Myocyte (in vitro differentiated cells): Measurements from ENCODE around the gene ALOX5AP. TPM values are rescaled to one million over a fixed set of nuclear protein-coding genes. Genes with fewer than 3 reads are reported as not detected.

Experiments used
- DNase-seq: peaks from one replicate; pipeline ENCODE4 v3.0.0-alpha.2; 2012; ENCODE audit warnings: low read depth
- polyA plus RNA-seq: library from polyadenylated mRNA; unstranded; fragments of >200 nt; gene quantifications from one replicate; pipeline ENCODE4 v1.2.1, GENCODE V29; 2012; ENCODE audit warnings: missing spikeins
- total RNA-seq: library from RNA; depleted of rRNA; stranded (reverse); fragments of >200 nt; gene quantifications from 2 replicates; pipeline ENCODE4 v1.2.3, GENCODE V29; 2014

Gene ALOX5AP
- total RNA-seq = not detected in 2 replicates
- polyA plus RNA-seq = 1.3 TPM

- no peak for DNase-seq
These were observed at the start of gene ALOX5AP for GRCh38 chr13:30735025-30735871. ALOX5AP (plus strand) TSS chr13:30735543; CDS start chr13:30735606, 63 bp downstream.

DNA sequence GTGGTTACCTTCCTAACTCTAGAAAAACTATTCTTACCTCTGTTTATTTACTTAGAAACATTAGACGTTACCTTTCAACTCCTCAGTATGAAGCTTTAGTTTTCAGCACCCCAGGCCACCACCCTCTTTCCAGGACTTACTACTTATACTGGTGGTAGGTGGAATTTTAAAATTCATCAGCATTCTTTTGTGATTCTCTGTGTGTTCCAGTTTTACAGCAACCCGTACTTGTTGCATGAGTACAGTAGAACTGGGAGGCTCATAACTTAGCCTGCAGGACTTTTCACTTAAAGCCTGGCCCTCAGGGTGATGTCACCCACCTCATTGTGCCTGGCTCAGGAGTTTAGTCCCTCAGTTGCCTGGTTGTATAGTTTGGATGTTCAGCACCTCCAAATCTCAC is 49.4 kb upstream of the ALOX5AP start:
- DNase-seq = no peak

GRCh38 chr13:30687601-30688000 is 47.7 kb upstream of the ALOX5AP start:
- DNase-seq = no peak

GRCh38 chr13:30689752-30690151 is 45.6 kb upstream of the ALOX5AP start:
- no peak for DNase-seq

GRCh38 chr13:30690282-30691188 is 44.8 kb upstream of the ALOX5AP start:
- peak; percentile 93 for DNase-seq

DNA sequence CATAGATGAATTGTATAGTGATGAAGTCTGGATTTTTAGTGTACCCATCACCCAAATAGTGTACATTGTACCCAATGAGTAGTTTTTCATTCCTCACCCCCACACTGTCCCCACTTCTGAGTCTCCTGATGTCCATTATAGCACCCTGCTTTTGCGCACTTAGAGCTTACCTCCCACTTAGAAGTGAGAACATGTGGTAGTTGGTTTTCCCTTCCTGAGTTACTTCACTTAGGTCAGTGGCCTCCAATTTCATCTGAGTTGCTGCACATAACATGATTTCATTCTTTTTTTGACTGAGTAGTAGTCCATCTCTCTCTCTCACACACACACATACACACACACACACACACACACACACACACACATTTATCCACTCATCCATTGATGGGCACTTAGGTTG is 43.2 kb upstream of the ALOX5AP start:
- DNase-seq = no peak

GRCh38 chr13:30696278-30697176 is 38.8 kb upstream of the ALOX5AP start:
- DNase-seq = peak; percentile 37

DNA sequence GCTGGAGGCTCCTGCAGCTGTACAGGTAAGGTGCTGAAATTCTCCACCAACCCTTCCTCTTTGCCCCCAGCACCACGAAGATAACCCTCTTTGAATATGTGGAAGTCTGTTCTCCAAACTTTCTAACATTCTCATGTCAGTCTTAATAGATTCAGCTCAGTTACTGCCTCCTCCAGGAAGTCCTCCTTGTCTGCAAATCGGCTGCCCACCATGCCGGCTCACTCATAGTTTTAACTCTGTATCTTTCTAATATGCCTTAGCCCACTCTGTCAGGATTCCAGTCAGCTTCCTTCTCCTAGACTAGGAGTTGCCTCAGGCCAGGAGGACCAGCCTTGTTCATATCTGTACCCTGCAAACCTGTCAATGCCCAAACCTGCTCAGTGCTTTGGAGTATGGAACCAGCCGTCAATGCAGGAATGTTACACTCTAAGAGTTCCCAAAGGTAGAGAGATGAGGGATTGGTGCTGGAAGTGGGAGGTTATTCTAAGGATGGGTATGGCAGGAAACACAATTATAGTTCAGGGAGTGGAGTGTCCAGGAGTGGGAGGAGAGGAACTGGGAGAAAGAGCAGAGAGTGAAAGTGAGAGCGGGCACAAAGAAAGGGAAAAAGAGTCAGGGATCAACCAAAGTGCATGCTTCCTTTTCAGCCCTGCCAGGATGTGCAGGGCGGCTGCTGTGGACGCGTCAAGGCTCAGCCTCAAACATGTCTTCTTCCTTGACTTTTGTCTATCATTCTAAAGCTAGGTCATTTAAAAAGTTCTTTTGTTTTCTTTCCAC is 38.0 kb upstream of the ALOX5AP start:
- DNase-seq = no peak

DNA sequence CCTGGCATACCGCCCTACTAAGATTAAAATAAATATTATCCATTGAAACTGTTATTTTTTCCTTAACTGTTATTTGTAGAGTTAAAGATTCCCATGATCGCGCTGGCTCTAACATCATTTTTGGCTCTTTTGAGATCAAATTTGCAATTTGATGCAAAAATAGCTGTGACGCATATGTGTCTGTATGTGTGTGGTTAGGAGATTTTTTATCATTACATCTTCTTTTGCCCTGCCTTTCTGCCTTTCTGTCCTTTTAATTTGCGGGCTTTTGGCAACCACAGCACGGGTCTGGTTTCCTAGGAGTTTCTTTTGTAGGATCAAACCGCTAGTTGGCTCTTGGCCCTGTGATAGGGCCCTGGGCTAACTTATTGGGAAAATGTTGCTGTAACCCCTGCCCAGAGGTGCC is 37.3 kb upstream of the ALOX5AP start:
- peak; percentile 62 for DNase-seq

GRCh38 chr13:30698488-30699005 is 36.8 kb upstream of the ALOX5AP start:
- no peak for DNase-seq

DNA sequence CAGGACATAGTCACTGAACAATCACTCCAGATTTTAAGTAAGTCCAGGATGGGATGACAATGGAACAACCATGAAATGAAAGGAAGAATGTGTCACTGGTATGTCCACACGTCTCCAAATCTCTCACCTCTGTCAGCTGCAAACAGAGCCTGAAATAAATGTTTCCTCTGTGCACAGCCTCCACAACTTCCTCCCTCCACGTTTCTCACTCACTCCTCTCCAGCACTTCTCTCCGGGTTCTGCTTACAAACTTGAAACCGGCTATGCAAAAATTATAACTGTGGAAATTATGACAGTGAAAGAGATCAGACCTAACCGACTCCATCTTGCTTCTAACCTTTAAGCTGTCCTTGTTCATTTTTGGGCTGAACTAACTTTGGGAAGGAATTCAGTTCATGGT is 35.0 kb upstream of the ALOX5AP start:
- DNase-seq = no peak

DNA sequence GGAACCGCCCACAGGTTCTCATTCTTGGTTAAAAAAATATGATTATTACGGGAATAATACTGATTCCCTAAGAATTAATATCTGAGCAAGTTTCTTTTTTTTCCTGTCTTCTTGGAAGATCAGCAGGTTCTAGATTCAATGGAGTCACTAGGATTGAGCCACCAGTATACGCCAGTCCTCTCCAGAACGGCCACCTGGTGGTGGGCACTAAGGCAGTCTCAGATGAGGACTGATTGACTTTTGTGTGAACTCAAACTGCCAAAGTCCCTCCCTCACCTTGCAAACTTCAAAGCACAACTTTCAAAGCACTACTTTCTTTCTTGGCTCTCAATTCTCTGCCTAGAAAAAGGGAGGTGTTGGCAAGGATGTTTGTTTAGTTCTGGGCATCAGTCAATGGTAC is 33.3 kb upstream of the ALOX5AP start:
- DNase-seq = no peak

DNA sequence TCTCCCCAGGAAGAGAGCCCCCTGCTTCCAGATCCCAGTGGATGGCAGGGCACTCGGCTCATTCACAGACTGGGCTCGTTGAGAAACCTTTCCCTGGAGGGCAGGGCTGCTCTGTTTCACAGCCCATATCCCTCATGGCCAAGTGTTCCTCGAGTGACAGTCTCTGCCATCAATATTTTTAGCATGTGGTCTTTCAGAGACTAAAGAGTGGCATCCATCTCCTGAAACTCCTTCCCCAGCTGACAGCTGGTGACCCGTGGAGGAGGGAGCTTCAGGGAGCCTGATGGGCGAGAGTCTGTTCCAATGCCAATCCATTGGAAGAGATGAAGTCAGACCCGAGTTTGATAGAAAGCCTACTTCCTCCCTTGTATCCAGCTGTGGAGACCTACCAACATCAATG is 30.7 kb upstream of the ALOX5AP start:
- DNase-seq = peak; percentile 82

DNA sequence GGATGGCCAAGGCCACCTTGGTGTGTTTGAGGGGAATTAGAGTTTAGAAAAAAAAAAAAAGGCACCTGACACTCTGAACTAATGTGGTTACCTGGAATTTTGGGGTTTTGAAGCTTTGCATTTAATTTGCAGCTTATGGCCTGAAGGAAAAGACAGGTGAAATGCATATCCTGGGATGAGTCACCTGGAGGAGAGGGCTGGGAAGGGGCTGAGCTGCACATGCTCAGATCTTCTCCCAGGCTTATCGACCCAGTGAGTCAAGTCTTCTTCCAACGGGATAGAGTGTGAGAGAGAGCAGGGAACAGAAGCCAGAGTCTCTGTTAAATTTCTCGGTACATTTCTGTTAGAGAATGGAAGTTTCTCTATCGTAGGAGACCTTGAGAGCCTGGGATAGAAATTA is 29.7 kb upstream of the ALOX5AP start:
- DNase-seq = no peak

GRCh38 chr13:30708541-30708940 is 26.8 kb upstream of the ALOX5AP start:
- no peak for DNase-seq

GRCh38 chr13:30710442-30710841 is 24.9 kb upstream of the ALOX5AP start:
- no peak for DNase-seq

DNA sequence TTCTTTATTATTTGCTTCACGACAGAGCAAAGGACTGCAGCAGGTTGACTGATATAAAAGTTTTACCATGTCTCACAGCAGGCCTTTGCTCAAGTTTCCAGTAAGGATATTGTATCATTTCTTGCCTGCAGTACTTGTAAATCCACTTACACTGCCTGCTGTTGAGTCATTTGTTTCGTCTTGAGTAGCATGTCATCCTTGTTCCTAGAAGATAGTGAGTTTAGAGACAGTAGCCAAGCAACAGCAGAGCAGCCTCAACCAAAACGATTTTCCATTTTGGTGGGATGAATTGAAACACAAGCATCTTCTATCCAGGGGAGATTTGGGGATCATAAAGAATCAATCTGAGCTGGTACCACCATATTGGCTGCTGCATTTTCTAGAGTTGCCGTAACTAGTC is 24.0 kb upstream of the ALOX5AP start:
- peak; percentile 30 for DNase-seq

DNA sequence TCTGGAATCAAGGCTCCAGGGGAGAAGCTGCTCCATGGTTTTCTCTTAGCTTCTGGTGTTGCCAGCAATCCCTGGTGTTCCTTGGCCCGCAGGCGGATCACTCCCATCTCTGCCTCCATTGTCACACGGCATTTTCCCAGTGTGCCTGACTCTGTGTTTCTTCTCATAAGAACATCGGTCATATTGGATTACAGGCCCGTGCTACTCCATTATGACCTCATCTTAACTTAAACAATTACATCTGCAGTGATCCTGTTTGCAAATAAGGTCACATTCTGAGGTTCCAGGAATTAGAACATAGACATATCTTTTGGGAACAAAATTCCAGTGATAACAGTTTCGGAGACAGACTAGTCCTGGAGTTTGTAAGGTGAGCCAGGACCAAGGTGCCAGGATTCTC is 23.5 kb upstream of the ALOX5AP start:
- DNase-seq = no peak

GRCh38 chr13:30712536-30713532 is 22.5 kb upstream of the ALOX5AP start:
- DNase-seq = no peak
